ENCODE data around the gene PRPS2. TPM values are rescaled to one million over a fixed set of nuclear protein-coding genes. Genes with fewer than 3 reads are reported as not detected.

PRPS2 gene
- total RNA-seq, 1 donor from 2014 or later, result 51.7 TPM

DNA sequence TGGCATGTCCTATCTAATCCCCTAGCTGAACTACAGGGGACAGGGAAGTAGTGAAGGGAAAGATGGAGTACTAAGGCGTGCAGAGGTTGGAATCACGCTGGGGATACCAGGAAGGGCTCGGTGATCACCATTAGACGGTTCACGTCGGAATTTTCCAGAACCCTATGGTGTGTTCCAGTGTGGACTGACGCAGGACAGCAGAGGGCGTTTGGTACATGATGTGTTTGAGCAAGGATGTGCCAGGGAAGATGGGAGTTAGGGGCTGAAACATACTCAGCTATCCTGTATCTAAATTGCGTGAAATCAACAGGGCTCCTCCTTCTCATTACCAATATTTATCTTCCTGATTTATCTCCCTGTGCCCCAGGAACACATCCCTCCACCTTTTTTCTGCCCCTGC lies 33.7 kb downstream of the PRPS2 start:
- no peaks in the 10 kb centered on the region for H3K27me3 Mint-ChIP-seq
- peaks cover 17% of the 10 kb centered on the region for H3K9me3 Mint-ChIP-seq
- H3K4me3 Mint-ChIP-seq, result no peak overlapping the region
- no peak for DNase-seq (ENCODE audit: extremely low spot score, unreplicated experiment)
- H3K27ac Mint-ChIP-seq, result peak overlapping the region; percentile 60
- no peaks in the 10 kb centered on the region for H3K4me1 Mint-ChIP-seq (ENCODE audit: unreplicated experiment)
- TF ChIP-seq, protein P1, sequence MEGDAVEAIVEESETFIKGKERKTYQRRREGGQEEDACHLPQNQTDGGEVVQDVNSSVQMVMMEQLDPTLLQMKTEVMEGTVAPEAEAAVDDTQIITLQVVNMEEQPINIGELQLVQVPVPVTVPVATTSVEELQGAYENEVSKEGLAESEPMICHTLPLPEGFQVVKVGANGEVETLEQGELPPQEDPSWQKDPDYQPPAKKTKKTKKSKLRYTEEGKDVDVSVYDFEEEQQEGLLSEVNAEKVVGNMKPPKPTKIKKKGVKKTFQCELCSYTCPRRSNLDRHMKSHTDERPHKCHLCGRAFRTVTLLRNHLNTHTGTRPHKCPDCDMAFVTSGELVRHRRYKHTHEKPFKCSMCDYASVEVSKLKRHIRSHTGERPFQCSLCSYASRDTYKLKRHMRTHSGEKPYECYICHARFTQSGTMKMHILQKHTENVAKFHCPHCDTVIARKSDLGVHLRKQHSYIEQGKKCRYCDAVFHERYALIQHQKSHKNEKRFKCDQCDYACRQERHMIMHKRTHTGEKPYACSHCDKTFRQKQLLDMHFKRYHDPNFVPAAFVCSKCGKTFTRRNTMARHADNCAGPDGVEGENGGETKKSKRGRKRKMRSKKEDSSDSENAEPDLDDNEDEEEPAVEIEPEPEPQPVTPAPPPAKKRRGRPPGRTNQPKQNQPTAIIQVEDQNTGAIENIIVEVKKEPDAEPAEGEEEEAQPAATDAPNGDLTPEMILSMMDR (conservative IDR thresholded peaks at IDR 0.05), result no peak
- peaks cover 17% of the 10 kb centered on the region for H3K36me3 Mint-ChIP-seq

DNA sequence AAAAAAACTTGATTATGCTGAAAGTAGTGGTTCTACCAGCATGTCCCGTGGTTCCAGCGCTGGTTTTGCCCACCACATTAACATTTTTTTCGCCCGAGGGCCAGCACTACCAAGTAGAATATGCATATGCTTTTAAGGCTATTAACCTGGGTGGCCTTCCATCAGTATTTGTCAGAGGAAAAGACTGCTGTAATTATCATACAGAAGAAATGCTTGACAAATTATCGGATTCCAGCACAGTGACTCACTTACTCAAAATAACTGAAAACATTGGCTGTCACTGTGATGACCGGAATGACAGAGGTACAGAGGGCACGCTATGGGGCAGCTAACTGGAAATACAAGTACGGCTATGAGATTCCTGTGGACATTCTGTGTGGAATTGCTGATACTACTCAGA lies 34.6 kb downstream of the PRPS2 start:
- DNase-seq (ENCODE audit: extremely low spot score, unreplicated experiment), result no peak
- Mint-ChIP-seq H3K4me1 (ENCODE audit: unreplicated experiment) (no peaks in the 10 kb centered on the region), H3K27me3 (no peaks in the 10 kb centered on the region), H3K27ac (peak overlapping the region; percentile 88), H3K4me3 (no peak overlapping the region), H3K36me3 (peaks cover 12% of the 10 kb centered on the region), H3K9me3 (peaks cover 17% of the 10 kb centered on the region)
- TF ChIP-seq, protein P1 (conservative IDR thresholded peaks at IDR 0.05), result no peak

DNA sequence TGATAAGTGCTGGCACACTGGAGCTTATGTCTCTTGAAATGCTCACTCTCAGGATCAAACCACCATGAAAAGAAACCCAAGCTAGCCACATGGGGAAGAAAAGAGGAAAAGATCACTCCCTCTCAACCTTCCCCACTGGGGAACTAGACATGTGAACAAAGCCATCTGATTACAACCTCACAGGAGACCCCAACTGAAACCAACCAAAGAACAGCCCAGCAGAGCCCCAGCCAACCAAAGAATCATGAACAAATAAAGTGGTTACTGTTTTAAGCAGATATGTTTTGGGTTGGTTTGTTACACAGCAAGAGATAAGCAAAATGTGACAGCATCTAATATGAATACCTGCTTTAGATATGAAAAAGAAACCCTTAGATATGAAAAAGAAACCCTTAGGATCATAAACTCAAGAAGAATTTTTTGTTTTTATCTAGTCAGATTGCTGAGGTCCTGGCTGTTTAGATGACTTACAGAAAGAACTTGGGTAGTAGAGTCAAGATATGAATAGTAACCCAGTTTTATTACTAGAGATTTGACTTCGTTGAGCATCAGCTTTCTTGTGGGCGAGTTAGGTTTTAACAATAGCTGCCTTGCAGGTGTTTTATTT lies 52.0 kb downstream of the PRPS2 start:
- no peak overlapping the region for H3K27ac Mint-ChIP-seq
- no peaks in the 10 kb centered on the region for H3K4me1 Mint-ChIP-seq (ENCODE audit: unreplicated experiment)
- TF ChIP-seq, protein P1 (conservative IDR thresholded peaks at IDR 0.05), result no peak
- no peaks in the 10 kb centered on the region for H3K27me3 Mint-ChIP-seq
- no peaks in the 10 kb centered on the region for H3K36me3 Mint-ChIP-seq
- H3K4me3 Mint-ChIP-seq, result no peak overlapping the region
- DNase-seq (ENCODE audit: extremely low spot score, unreplicated experiment), result no peak
- peaks cover under 1% of the 10 kb centered on the region for H3K9me3 Mint-ChIP-seq

DNA sequence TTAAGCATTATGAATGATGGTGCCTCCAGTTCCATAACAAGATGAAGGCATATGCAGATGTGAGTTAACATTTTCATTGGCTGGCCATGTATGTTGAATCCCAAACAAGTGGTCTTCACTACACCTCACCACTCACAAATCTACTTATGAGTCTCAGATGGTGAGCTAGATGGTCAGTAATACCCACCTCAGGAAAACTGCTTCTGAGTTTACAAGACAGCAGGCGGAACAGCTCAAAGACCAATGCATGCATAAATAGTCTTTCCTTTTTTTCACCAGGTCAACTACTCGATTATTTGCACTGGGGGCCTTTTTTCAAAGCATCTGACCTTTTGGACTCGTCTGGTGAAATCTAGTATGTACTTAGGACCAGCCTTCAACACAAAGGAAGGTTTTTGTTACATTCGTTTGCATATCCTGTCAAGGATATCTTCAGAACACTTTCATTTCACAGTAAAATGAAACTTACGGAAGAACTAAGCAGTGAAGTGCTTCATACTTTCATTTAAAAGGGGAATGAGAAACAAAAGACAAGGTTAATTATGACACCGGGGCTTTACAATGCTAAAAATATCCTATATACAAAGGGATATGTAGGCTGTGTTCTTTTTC lies 52.6 kb downstream of the PRPS2 start:
- Mint-ChIP-seq H3K4me1 (ENCODE audit: unreplicated experiment) (no peaks in the 10 kb centered on the region), H3K27ac (no peak overlapping the region), H3K4me3 (peak overlapping the region; percentile 9), H3K36me3 (no peaks in the 10 kb centered on the region), H3K27me3 (no peaks in the 10 kb centered on the region), H3K9me3 (no peaks in the 10 kb centered on the region)
- DNase-seq (ENCODE audit: extremely low spot score, unreplicated experiment), result no peak
- TF ChIP-seq, protein P1 (conservative IDR thresholded peaks at IDR 0.05), result no peak

DNA sequence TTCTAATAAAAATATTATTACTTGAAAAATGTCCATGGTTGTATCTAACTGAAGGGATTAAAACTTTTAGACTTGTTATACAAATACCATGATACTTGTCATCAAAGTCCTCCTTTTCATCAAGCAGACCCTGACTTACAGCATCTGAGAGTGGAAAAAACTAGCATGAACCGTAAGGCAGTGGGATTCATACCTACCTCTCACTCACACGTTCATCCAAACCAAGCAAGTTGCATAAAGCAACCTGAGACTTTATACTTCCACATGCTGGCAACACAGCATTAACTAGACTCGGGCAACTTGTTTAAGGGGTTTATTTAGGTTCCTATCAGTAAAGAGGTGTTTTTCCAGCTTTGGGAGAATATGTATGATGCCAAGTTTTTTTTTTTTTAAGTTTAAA lies 53.1 kb downstream of the PRPS2 start:
- TF ChIP-seq, protein P1 (conservative IDR thresholded peaks at IDR 0.05), result no peak
- DNase-seq (ENCODE audit: extremely low spot score, unreplicated experiment), result no peak
- Mint-ChIP-seq H3K27me3 (no peaks in the 10 kb centered on the region), H3K9me3 (no peaks in the 10 kb centered on the region), H3K27ac (no peak overlapping the region), H3K4me3 (no peak overlapping the region), H3K36me3 (no peaks in the 10 kb centered on the region), H3K4me1 (ENCODE audit: unreplicated experiment) (no peaks in the 10 kb centered on the region)

All from type B pancreatic cell (in vitro differentiated cells).